BJ (cell line): ENCODE data around the gene COL6A3. TPM values are rescaled to one million over a fixed set of nuclear protein-coding genes. Genes with fewer than 3 reads are reported as not detected.

Source experiments
- CTCF ChIA-PET: fragments of 350-600 bp; formaldehyde crosslinking; extraction: SDS; loops from one replicate; lab custom pipeline; 2021; ENCODE audit warnings: antibody characterized with exemption, inconsistent platforms; lab: Yijun Ruan, JAX
- POLR2A ChIA-PET: fragments of 300-600 bp; sonication (Branson Sonifier 250); formaldehyde crosslinking; extraction: SDS; loops from one replicate; lab custom pipeline; 2021; ENCODE audit warnings: antibody characterized with exemption; lab: Charles Lee
- DNase-seq: peaks from one replicate; pipeline ENCODE4 v3.0.0-alpha.2; 2011; ENCODE audit warnings: low read depth
- H3K27me3 ChIP-seq: 2 replicates; pipeline ENCODE4 v1.6.0; 2011; ENCODE audit warnings: low read length; ENCODE audit not compliant: control insufficient read depth, insufficient read depth
- H3K36me3 ChIP-seq: 2 replicates; pipeline ENCODE4 v1.5.1; 2011; ENCODE audit warnings: low read length; ENCODE audit not compliant: control insufficient read depth, insufficient read depth
- H3K4me3 ChIP-seq: 2 replicates; pipeline ENCODE4 v1.5.1; 2011; ENCODE audit warnings: low read depth, mild to moderate bottlenecking, control low read depth, low read length
- polyA plus RNA-seq: library from polyadenylated mRNA; depleted of rRNA; stranded (reverse); fragments of >200 nt; gene quantifications from 2 replicates; pipeline ENCODE4 v1.2.3, GENCODE V29; 2011
- TF ChIP-seq, protein P1 (sequence below): IDR thresholded peaks from 2 replicates; pipeline ENCODE4 v1.5.1; 2011; ENCODE audit warnings: low read depth, mild to moderate bottlenecking, control low read depth, inconsistent platforms, low read length, moderate library complexity; ENCODE audit not compliant: insufficient read depth

The COL6A3 gene
- polyA plus RNA-seq, 1 experiment, result 695 TPM

DNA sequence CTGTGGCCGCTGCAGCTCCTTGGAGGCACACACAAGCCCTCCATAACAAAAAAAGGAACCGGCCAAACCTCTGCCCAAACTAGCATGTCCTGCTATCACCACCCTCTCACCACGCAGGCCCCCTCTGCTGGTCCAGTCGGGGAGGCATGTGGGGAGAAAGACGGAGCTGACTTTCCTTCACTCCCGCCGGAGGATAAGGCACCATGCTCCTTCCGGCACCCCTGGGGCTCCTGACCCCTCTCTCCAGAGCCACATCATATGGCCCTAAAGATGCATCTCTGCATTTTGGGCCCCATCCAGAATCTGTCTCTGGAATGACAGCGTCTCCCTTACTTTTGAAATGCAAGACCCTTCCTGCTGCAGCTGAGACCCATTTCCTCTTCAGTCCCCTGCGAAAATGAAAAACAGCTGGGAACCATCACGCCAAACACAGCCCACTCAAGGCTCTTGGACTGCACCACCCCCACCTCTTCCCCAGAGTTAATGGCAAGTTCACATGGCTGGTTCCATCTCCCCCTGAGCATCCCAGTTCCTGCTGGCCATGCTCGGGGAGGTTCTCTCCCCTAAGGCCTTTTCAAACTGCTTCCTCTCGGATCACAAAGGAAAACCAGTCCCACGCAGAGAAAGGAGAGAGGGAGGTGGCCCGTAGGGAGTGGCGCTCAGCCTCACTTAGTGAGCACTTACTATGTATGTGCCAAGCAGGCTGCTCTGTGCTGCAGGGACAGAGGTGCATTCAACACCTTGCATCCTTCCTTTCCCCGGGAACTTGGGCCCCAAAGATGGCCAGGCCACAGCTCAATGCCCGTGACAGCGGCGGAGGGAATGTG, 37.9 kb upstream of the COL6A3 start:
- TF ChIP-seq, protein P1, sequence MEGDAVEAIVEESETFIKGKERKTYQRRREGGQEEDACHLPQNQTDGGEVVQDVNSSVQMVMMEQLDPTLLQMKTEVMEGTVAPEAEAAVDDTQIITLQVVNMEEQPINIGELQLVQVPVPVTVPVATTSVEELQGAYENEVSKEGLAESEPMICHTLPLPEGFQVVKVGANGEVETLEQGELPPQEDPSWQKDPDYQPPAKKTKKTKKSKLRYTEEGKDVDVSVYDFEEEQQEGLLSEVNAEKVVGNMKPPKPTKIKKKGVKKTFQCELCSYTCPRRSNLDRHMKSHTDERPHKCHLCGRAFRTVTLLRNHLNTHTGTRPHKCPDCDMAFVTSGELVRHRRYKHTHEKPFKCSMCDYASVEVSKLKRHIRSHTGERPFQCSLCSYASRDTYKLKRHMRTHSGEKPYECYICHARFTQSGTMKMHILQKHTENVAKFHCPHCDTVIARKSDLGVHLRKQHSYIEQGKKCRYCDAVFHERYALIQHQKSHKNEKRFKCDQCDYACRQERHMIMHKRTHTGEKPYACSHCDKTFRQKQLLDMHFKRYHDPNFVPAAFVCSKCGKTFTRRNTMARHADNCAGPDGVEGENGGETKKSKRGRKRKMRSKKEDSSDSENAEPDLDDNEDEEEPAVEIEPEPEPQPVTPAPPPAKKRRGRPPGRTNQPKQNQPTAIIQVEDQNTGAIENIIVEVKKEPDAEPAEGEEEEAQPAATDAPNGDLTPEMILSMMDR, result peak; percentile 73
- Histone ChIP-seq H3K36me3 (no peaks in the 10 kb centered on the region), H3K4me3 (no peak overlapping the region), H3K27me3 (no peaks in the 10 kb centered on the region)
- DNase-seq, result no peak
- ChIA-PET CTCF (interaction anchor here (0.7 to 5.3 kb wide), 18 partner anchors 9 to 298 kb away, joined by 3 to 51 read pairs (median 6); no protein-coding TSS in a partner anchor), POLR2A (interaction anchor here (0.7 to 1.2 kb wide), 2 partner anchors 9 to 38 kb away, joined by 3 read pairs; partner anchors contain the start of gene COL6A3)

- Histone ChIP-seq H3K27me3 (no peaks in the 10 kb centered on the region), H3K4me3 (no peak overlapping the region), H3K36me3 (no peaks in the 10 kb centered on the region)
- TF ChIP-seq, protein P1, result no peak
- POLR2A ChIA-PET, result no interaction called here
- CTCF ChIA-PET, result interaction anchor here (1.1 to 5.3 kb wide), 11 partner anchors 9 to 285 kb away, joined by 3 to 51 read pairs (median 9); no protein-coding TSS in a partner anchor
- DNase-seq, result no peak
Measured at GRCh38 chr2:237450583-237450982, 36.6 kb upstream of the COL6A3 start.

DNA sequence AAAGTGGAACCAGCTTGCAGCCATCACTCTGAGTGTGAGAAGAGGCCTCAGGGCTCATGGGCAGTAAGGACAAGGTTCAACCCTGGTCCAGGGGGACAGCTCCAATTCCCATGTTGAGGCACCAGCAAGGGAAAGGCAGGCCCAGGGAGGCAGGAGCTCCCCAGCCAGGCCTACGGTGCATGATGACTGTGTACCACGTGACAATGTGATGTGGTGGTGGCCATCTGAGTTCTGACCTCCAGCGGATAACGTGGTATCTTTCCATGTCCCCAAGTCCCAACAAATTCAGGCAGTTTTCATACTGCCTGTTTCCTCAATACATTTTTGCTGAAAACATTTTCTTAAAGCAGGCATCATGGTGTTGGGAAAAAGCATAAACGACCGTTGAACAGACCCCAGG, 36.1 kb upstream of the COL6A3 start:
- POLR2A ChIA-PET, result no interaction called here
- Histone ChIP-seq H3K4me3 (no peak overlapping the region), H3K27me3 (no peaks in the 10 kb centered on the region), H3K36me3 (no peaks in the 10 kb centered on the region)
- DNase-seq, result no peak
- CTCF ChIA-PET, result interaction anchor here (1.7 to 5.3 kb wide), 5 partner anchors 8 to 28 kb away, joined by 5 to 51 read pairs (median 17); no protein-coding TSS in a partner anchor
- TF ChIP-seq, protein P1, result no peak

DNA sequence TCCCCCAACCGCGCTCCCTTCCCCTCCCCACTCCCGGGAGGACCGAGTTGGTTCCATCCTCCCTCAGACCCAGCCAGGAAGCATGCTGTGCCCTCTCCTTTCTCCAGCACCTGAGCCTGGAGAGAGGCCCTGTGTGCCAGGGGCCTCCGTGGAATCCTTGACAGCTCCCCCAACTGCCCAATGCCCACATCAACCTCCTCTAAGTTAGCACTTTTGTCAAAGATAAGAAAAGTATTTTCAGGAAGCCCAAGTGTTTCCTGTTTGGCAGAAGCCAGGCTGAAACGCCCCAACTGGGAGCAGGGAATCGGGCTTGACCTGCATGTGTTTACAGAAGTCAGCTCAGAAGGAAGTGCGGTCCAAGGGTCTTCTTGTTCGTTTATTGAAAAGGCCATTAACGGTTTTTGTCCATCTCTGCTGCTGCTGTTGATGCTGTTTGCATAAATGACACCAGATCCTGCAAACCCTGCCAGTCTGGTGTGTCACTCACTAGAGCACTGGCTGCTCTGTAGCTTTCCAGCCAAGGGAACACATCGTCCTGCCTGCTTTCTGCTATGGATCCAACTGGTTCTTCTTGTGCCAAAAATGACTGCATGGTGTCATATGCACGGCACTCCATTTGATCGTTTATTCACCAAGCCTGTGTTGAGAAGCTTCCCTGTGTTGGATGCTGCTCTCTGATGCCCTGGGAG, 35.4 kb upstream of the COL6A3 start:
- H3K4me3 ChIP-seq, result no peak overlapping the region
- no peaks in the 10 kb centered on the region for H3K36me3 ChIP-seq
- ChIA-PET POLR2A (no interaction called here), CTCF (interaction anchor here (1.7 to 5.3 kb wide), 4 partner anchors 10 to 28 kb away, joined by 5 to 51 read pairs (median 20); no protein-coding TSS in a partner anchor)
- DNase-seq, result no peak
- TF ChIP-seq, protein P1, result no peak
- H3K27me3 ChIP-seq, result no peaks in the 10 kb centered on the region

DNA sequence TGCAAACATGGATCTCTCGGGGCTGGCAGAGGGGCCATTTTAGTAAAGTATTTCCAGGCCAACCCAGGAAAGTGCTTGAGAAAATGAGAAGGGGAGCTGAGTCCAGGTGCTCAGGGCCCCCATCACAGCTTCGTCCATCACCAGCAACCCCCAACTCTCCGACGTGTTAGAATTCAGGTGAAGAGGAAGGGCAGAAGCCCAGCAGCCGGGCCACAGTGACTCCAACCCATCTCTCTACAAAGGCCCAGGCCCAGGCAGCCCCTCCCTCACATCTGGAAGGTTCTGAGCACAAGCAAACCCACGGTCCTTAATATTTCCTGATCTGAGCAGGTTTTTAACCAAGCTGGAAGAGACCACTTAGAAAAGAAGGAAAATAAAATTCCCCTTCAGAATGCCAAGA, 34.7 kb upstream of the COL6A3 start:
- no peak for DNase-seq
- Histone ChIP-seq H3K4me3 (no peak overlapping the region), H3K36me3 (no peaks in the 10 kb centered on the region), H3K27me3 (no peaks in the 10 kb centered on the region)
- ChIA-PET CTCF (interaction anchor here (1.0 to 5.2 kb wide), 3 partner anchors 23 to 34 kb away, joined by 3 to 51 read pairs (median 3); partner anchors contain the start of gene COL6A3), POLR2A (no interaction called here)
- TF ChIP-seq, protein P1, result no peak
